ENCODE data around the gene SEC22C.
A peak's percentile ranks its signal among the peaks of the same experiment; 100 is the strongest.
"Not testable (repeated sequence)": the region's sequence is repeated elsewhere in the genome, so short reads cannot be mapped to it uniquely, and the experiment has no call there.

SEC22C gene

GRCh38 chr3:42600958-42601675 is 19.4 kb upstream of the SEC22C start:
- no peaks in the 10 kb centered on the region for H3K27me3 ChIP-seq (ENCODE audit: control insufficient read depth in 5 of 5, insufficient read depth in 4 of 5, low read length in 5 of 5)
- peak overlapping the region; percentile 70 to 84 (median 79) for H3K4me3 ChIP-seq (ENCODE audit: low read depth in 1 of 5, low read length in 5 of 5)
- H3K9ac ChIP-seq (ENCODE audit: low read length in 5 of 5), result peak overlapping the region; percentile 29 to 90 (median 88)
- H3K36me3 ChIP-seq (ENCODE audit: control insufficient read depth in 5 of 5, insufficient read depth in 5 of 5, low read length in 5 of 5), result peaks cover 0 to 2% (median 0%) of the 10 kb centered on the region in 5 donors
- H3K4me1 ChIP-seq (ENCODE audit: control insufficient read depth in 5 of 5, insufficient read depth in 5 of 5, low read length in 5 of 5), result peaks cover 0 to 31% (median 22%) of the 10 kb centered on the region in 5 donors
- H3K27ac ChIP-seq (ENCODE audit: low read depth, low read length), result peak overlapping the region; percentile 94
- H3K9me3 ChIP-seq (ENCODE audit: control insufficient read depth in 5 of 5, low read length in 5 of 5), result no peaks in the 10 kb centered on the region

- peak within 1 kb of the TSS; percentile 70 to 95 (median 79) for H3K4me3 ChIP-seq (ENCODE audit: low read depth in 1 of 5, low read length in 5 of 5)
- peak within 1 kb of the TSS; percentile 79 to 90 (median 88) for H3K9ac ChIP-seq (ENCODE audit: low read length in 5 of 5)
- H3K27me3 ChIP-seq (ENCODE audit: control insufficient read depth in 5 of 5, insufficient read depth in 4 of 5, low read length in 5 of 5), result no peaks in the 10 kb centered on the region
- peak within 1 kb of the TSS; percentile 94 for H3K27ac ChIP-seq (ENCODE audit: low read depth, low read length)
- no peaks in the 10 kb centered on the region for H3K9me3 ChIP-seq (ENCODE audit: control insufficient read depth in 5 of 5, low read length in 5 of 5)
- H3K4me1 ChIP-seq (ENCODE audit: control insufficient read depth in 5 of 5, insufficient read depth in 5 of 5, low read length in 5 of 5), result peaks cover 0 to 25% (median 16%) of the 10 kb centered on the region in 5 donors
- peaks cover 0 to 3% (median 2%) of the 10 kb centered on the region in 5 donors for H3K36me3 ChIP-seq (ENCODE audit: control insufficient read depth in 5 of 5, insufficient read depth in 5 of 5, low read length in 5 of 5)
These were observed 18.6 kb upstream of the SEC22C start, which contains the start of gene NKTR for GRCh38 chr3:42600111-42600957. NKTR (plus strand) TSS chr3:42600686; CDS start chr3:42601007, 321 bp downstream.

GRCh38 chr3:42597098-42597497 is 15.3 kb upstream of the SEC22C start:
- H3K36me3 ChIP-seq (ENCODE audit: control insufficient read depth in 5 of 5, insufficient read depth in 5 of 5, low read length in 5 of 5), result peaks cover 3 to 18% (median 8%) of the 10 kb centered on the region in 5 donors
- H3K27me3 ChIP-seq (ENCODE audit: control insufficient read depth in 5 of 5, insufficient read depth in 4 of 5, low read length in 5 of 5); H3K9ac ChIP-seq (ENCODE audit: low read length in 5 of 5); H3K27ac ChIP-seq (ENCODE audit: low read depth, low read length); H3K9me3 ChIP-seq (ENCODE audit: control insufficient read depth in 5 of 5, low read length in 5 of 5); H3K4me3 ChIP-seq (ENCODE audit: low read depth in 1 of 5, low read length in 5 of 5): not testable (repeated sequence)
- peaks cover 0 to 19% (median 12%) of the 10 kb centered on the region in 5 donors for H3K4me1 ChIP-seq (ENCODE audit: control insufficient read depth in 5 of 5, insufficient read depth in 5 of 5, low read length in 5 of 5)

GRCh38 chr3:42595682-42596081 is 13.9 kb upstream of the SEC22C start:
- Histone ChIP-seq H3K9ac (ENCODE audit: low read length in 5 of 5) (no peak overlapping the region), H3K4me3 (ENCODE audit: low read depth in 1 of 5, low read length in 5 of 5) (no peak overlapping the region), H3K27ac (ENCODE audit: low read depth, low read length) (no peak overlapping the region), H3K36me3 (ENCODE audit: control insufficient read depth in 5 of 5, insufficient read depth in 5 of 5, low read length in 5 of 5) (peaks cover 3 to 18% (median 8%) of the 10 kb centered on the region in 5 donors), H3K9me3 (ENCODE audit: control insufficient read depth in 5 of 5, low read length in 5 of 5) (no peaks in the 10 kb centered on the region), H3K27me3 (ENCODE audit: control insufficient read depth in 5 of 5, insufficient read depth in 4 of 5, low read length in 5 of 5) (no peaks in the 10 kb centered on the region), H3K4me1 (ENCODE audit: control insufficient read depth in 5 of 5, insufficient read depth in 5 of 5, low read length in 5 of 5) (peaks cover 3 to 19% (median 9%) of the 10 kb centered on the region in 5 donors)

GRCh38 chr3:42593635-42594034 is 11.9 kb upstream of the SEC22C start:
- peaks cover 3 to 18% (median 8%) of the 10 kb centered on the region in 5 donors for H3K36me3 ChIP-seq (ENCODE audit: control insufficient read depth in 5 of 5, insufficient read depth in 5 of 5, low read length in 5 of 5)
- H3K9ac ChIP-seq (ENCODE audit: low read length in 5 of 5), result no peak overlapping the region
- H3K27ac ChIP-seq (ENCODE audit: low read depth, low read length), result no peak overlapping the region
- no peaks in the 10 kb centered on the region for H3K9me3 ChIP-seq (ENCODE audit: control insufficient read depth in 5 of 5, low read length in 5 of 5)
- no peak overlapping the region for H3K4me3 ChIP-seq (ENCODE audit: low read depth in 1 of 5, low read length in 5 of 5)
- peaks cover 3 to 19% (median 15%) of the 10 kb centered on the region in 5 donors for H3K4me1 ChIP-seq (ENCODE audit: control insufficient read depth in 5 of 5, insufficient read depth in 5 of 5, low read length in 5 of 5)
- no peaks in the 10 kb centered on the region for H3K27me3 ChIP-seq (ENCODE audit: control insufficient read depth in 5 of 5, insufficient read depth in 4 of 5, low read length in 5 of 5)

- peak overlapping the region; percentile 60 for H3K27ac ChIP-seq (ENCODE audit: low read depth, low read length)
- no peaks in the 10 kb centered on the region for H3K9me3 ChIP-seq (ENCODE audit: control insufficient read depth in 5 of 5, low read length in 5 of 5)
- no peaks in the 10 kb centered on the region for H3K27me3 ChIP-seq (ENCODE audit: control insufficient read depth in 5 of 5, insufficient read depth in 4 of 5, low read length in 5 of 5)
- H3K4me1 ChIP-seq (ENCODE audit: control insufficient read depth in 5 of 5, insufficient read depth in 5 of 5, low read length in 5 of 5), result peaks cover 3 to 19% (median 15%) of the 10 kb centered on the region in 5 donors
- H3K4me3 ChIP-seq (ENCODE audit: low read depth in 1 of 5, low read length in 5 of 5), result peak overlapping the region in 4 of 5 donors; percentile 25 to 82 (median 76)
- peaks cover 3 to 18% (median 8%) of the 10 kb centered on the region in 5 donors for H3K36me3 ChIP-seq (ENCODE audit: control insufficient read depth in 5 of 5, insufficient read depth in 5 of 5, low read length in 5 of 5)
- peak overlapping the region in 4 of 5 donors; percentile 26 to 73 (median 69) for H3K9ac ChIP-seq (ENCODE audit: low read length in 5 of 5)
These were observed 10.0 kb upstream of the SEC22C start for GRCh38 chr3:42591811-42592210.

GRCh38 chr3:42590989-42591756 is 9.4 kb upstream of the SEC22C start:
- H3K4me3 ChIP-seq (ENCODE audit: low read depth in 1 of 5, low read length in 5 of 5), result peak overlapping the region; percentile 55 to 86 (median 81)
- peaks cover 3 to 18% (median 8%) of the 10 kb centered on the region in 5 donors for H3K36me3 ChIP-seq (ENCODE audit: control insufficient read depth in 5 of 5, insufficient read depth in 5 of 5, low read length in 5 of 5)

GRCh38 chr3:42589382-42590109 is 7.8 kb upstream of the SEC22C start:
- no peak overlapping the region for H3K27ac ChIP-seq (ENCODE audit: low read depth, low read length)

More at GRCh38 chr3:42590989-42591756, 9.4 kb upstream of the SEC22C start:
- no peaks in the 10 kb centered on the region for H3K27me3 ChIP-seq (ENCODE audit: control insufficient read depth in 5 of 5, insufficient read depth in 4 of 5, low read length in 5 of 5)
- H3K4me1 ChIP-seq (ENCODE audit: control insufficient read depth in 5 of 5, insufficient read depth in 5 of 5, low read length in 5 of 5), result peaks cover 3 to 19% (median 15%) of the 10 kb centered on the region in 5 donors
- peak overlapping the region in 4 of 5 donors; percentile 26 to 73 (median 69) for H3K9ac ChIP-seq (ENCODE audit: low read length in 5 of 5)
- H3K27ac ChIP-seq (ENCODE audit: low read depth, low read length), result peak overlapping the region; percentile 60
- no peaks in the 10 kb centered on the region for H3K9me3 ChIP-seq (ENCODE audit: control insufficient read depth in 5 of 5, low read length in 5 of 5)

GRCh38 chr3:42588625-42589024 is 6.9 kb upstream of the SEC22C start:
- H3K27ac ChIP-seq (ENCODE audit: low read depth, low read length), result no peak overlapping the region

More at GRCh38 chr3:42589382-42590109, 7.8 kb upstream of the SEC22C start:
- Histone ChIP-seq H3K9ac (ENCODE audit: low read length in 5 of 5) (peak overlapping the region in 1 of 5 donors; percentile 51), H3K4me3 (ENCODE audit: low read depth in 1 of 5, low read length in 5 of 5) (peak overlapping the region; percentile 55 to 86 (median 81)), H3K36me3 (ENCODE audit: control insufficient read depth in 5 of 5, insufficient read depth in 5 of 5, low read length in 5 of 5) (peaks cover under 1 to 12% (median 3%) of the 10 kb centered on the region in 5 donors), H3K4me1 (ENCODE audit: control insufficient read depth in 5 of 5, insufficient read depth in 5 of 5, low read length in 5 of 5) (peaks cover 3 to 19% (median 15%) of the 10 kb centered on the region in 5 donors), H3K27me3 (ENCODE audit: control insufficient read depth in 5 of 5, insufficient read depth in 4 of 5, low read length in 5 of 5) (no peaks in the 10 kb centered on the region), H3K9me3 (ENCODE audit: control insufficient read depth in 5 of 5, low read length in 5 of 5) (no peaks in the 10 kb centered on the region)

More at GRCh38 chr3:42588625-42589024, 6.9 kb upstream of the SEC22C start:
- Histone ChIP-seq H3K4me3 (ENCODE audit: low read depth in 1 of 5, low read length in 5 of 5) (no peak overlapping the region), H3K27me3 (ENCODE audit: control insufficient read depth in 5 of 5, insufficient read depth in 4 of 5, low read length in 5 of 5) (no peaks in the 10 kb centered on the region), H3K36me3 (ENCODE audit: control insufficient read depth in 5 of 5, insufficient read depth in 5 of 5, low read length in 5 of 5) (peaks cover 0 to 3% (median 0%) of the 10 kb centered on the region in 5 donors), H3K9ac (ENCODE audit: low read length in 5 of 5) (no peak overlapping the region), H3K4me1 (ENCODE audit: control insufficient read depth in 5 of 5, insufficient read depth in 5 of 5, low read length in 5 of 5) (peaks cover 3 to 19% (median 15%) of the 10 kb centered on the region in 5 donors), H3K9me3 (ENCODE audit: control insufficient read depth in 5 of 5, low read length in 5 of 5) (no peaks in the 10 kb centered on the region)

Data from subcutaneous abdominal adipose tissue (tissue), 5 donors.